SJSA1 (cell line): ENCODE results near the gene FAM20C. TPM values are rescaled to one million over a fixed set of nuclear protein-coding genes. Genes with fewer than 3 reads are reported as not detected.
A peak's percentile ranks its signal among the peaks of the same experiment; 100 is the strongest.

Experiments used
- DNase-seq, 2 experiments: peaks; one replicate each; pipeline ENCODE4 v3.0.0-alpha.2; 2015 to 2020; ENCODE audit warnings: low spot score in 2 of 2, low read depth in 1 of 2
- H3K27ac ChIP-seq: fragments of 250-450 bp; sonication (Bioruptor Pico); 2 replicates; pipeline ENCODE4 v1.5.1; 2020; ENCODE audit warnings: mild to moderate bottlenecking, moderate library complexity
- H3K27me3 ChIP-seq: fragments of 250-450 bp; sonication (Bioruptor Pico); replicated peaks from 2 replicates; pipeline ENCODE4 v1.5.1; 2020; ENCODE audit warnings: mild to moderate bottlenecking, moderate library complexity
- H3K36me3 ChIP-seq: fragments of 250-450 bp; sonication (Bioruptor Pico); 2 replicates; pipeline ENCODE4 v1.5.1; 2020; ENCODE audit warnings: mild to moderate bottlenecking
- H3K4me1 ChIP-seq: fragments of 250-450 bp; sonication (Bioruptor Pico); replicated peaks from 2 replicates; pipeline ENCODE4 v1.6.1; 2021; ENCODE audit warnings: mild to moderate bottlenecking
- H3K4me3 ChIP-seq: fragments of 250-450 bp; sonication (Bioruptor Pico); 2 replicates; pipeline ENCODE4 v1.5.1; 2020; ENCODE audit warnings: mild to moderate bottlenecking
- H3K9me3 ChIP-seq: fragments of 250-450 bp; sonication (Bioruptor Pico); replicated peaks from 2 replicates; pipeline ENCODE4 v1.5.1; 2020; ENCODE audit warnings: mild to moderate bottlenecking
- total RNA-seq: library from RNA; depleted of rRNA; stranded (reverse); fragments of >200 nt; shearing (Covaris generic); gene quantifications from 2 replicates; pipeline ENCODE4 v1.2.3, GENCODE V29; 2014; rRNA removed

The FAM20C gene
- 0.18 and 2.0 TPM in 2 replicates for total RNA-seq

- no peak for DNase-seq
- Histone ChIP-seq H3K36me3 (no peaks in the 10 kb centered on the region), H3K4me1 (peaks cover 5% of the 10 kb centered on the region), H3K4me3 (peak within 1 kb of the TSS; percentile 16; the same call in 1 of the 2 replicates), H3K27ac (no peak within 1 kb of the TSS), H3K27me3 (peaks cover 56% of the 10 kb centered on the region), H3K9me3 (peaks cover 3% of the 10 kb centered on the region; the same call in 1 of the 2 replicates)
Measured at GRCh38 chr7:191981-192649, at the start of gene FAM20C. Gene FAM20C, plus strand, starts transcription at chr7:192571. Its CDS starts 629 bp downstream, at chr7:193200.

- Histone ChIP-seq H3K36me3 (0 out of 2 replicates have a peak, but pooled peaks cover 3% of the 10 kb centered on the region), H3K4me3 (no peak overlapping the region), H3K4me1 (no peaks in the 10 kb centered on the region), H3K9me3 (no peaks in the 10 kb centered on the region), H3K27ac (no peak overlapping the region), H3K27me3 (no peaks in the 10 kb centered on the region)
- DNase-seq = no peak
Measured at GRCh38 chr7:143145-143751, 49.1 kb upstream of the FAM20C start.

- Histone ChIP-seq H3K27me3 (no peaks in the 10 kb centered on the region), H3K4me1 (no peaks in the 10 kb centered on the region), H3K4me3 (no peak overlapping the region), H3K36me3 (0 out of 2 replicates have a peak, but pooled peaks cover 3% of the 10 kb centered on the region), H3K9me3 (no peaks in the 10 kb centered on the region), H3K27ac (no peak overlapping the region)
- DNase-seq = no peak
Measured at GRCh38 chr7:143811-144453, 48.4 kb upstream of the FAM20C start.

- Histone ChIP-seq H3K4me3 (no peak overlapping the region), H3K27me3 (no peaks in the 10 kb centered on the region), H3K36me3 (0 out of 2 replicates have a peak, but pooled peaks cover 3% of the 10 kb centered on the region), H3K27ac (no peak overlapping the region), H3K9me3 (no peaks in the 10 kb centered on the region), H3K4me1 (peaks cover under 1% of the 10 kb centered on the region)
- DNase-seq = no peak
Measured at GRCh38 chr7:144454-144826, 47.9 kb upstream of the FAM20C start.

- Histone ChIP-seq H3K27ac (no peak overlapping the region), H3K36me3 (0 out of 2 replicates have a peak, but pooled peaks cover 3% of the 10 kb centered on the region), H3K27me3 (no peaks in the 10 kb centered on the region), H3K9me3 (no peaks in the 10 kb centered on the region), H3K4me1 (peaks cover 6% of the 10 kb centered on the region), H3K4me3 (no peak overlapping the region)
- DNase-seq = no peak
Measured at GRCh38 chr7:145863-146262, 46.5 kb upstream of the FAM20C start.

- H3K4me3 ChIP-seq = peak overlapping the region; percentile 40
- no peaks in the 10 kb centered on the region for H3K27me3 ChIP-seq
- peak overlapping the region; percentile 40 for H3K27ac ChIP-seq
- H3K4me1 ChIP-seq = peaks cover 6% of the 10 kb centered on the region
- DNase-seq = no peak
- H3K9me3 ChIP-seq = no peaks in the 10 kb centered on the region
- H3K36me3 ChIP-seq = 0 out of 2 replicates have a peak, but pooled peaks cover 3% of the 10 kb centered on the region
Measured at GRCh38 chr7:148543-148931, 43.8 kb upstream of the FAM20C start.

- Histone ChIP-seq H3K27me3 (no peaks in the 10 kb centered on the region), H3K9me3 (no peaks in the 10 kb centered on the region), H3K36me3 (0 out of 2 replicates have a peak, but pooled peaks cover 3% of the 10 kb centered on the region), H3K27ac (peak overlapping the region; percentile 40), H3K4me1 (peaks cover 6% of the 10 kb centered on the region), H3K4me3 (peak overlapping the region; percentile 40)
- peak; percentile 98 for DNase-seq
Measured at GRCh38 chr7:148932-149790, 43.2 kb upstream of the FAM20C start.

GRCh38 chr7:149791-150636 lies 42.4 kb upstream of the FAM20C start:
- H3K27me3 ChIP-seq = no peaks in the 10 kb centered on the region
- H3K27ac ChIP-seq = peak overlapping the region; percentile 40; the same call in 1 of the 2 replicates
- no peak for DNase-seq
- peak overlapping the region; percentile 40 for H3K4me3 ChIP-seq
- 0 out of 2 replicates have a peak, but pooled peaks cover 3% of the 10 kb centered on the region for H3K36me3 ChIP-seq
- H3K4me1 ChIP-seq = peaks cover 6% of the 10 kb centered on the region
- no peaks in the 10 kb centered on the region for H3K9me3 ChIP-seq

GRCh38 chr7:150811-151221 lies 41.6 kb upstream of the FAM20C start:
- peaks cover 6% of the 10 kb centered on the region for H3K4me1 ChIP-seq
- H3K4me3 ChIP-seq = no peak overlapping the region
- no peaks in the 10 kb centered on the region for H3K27me3 ChIP-seq
- no peak for DNase-seq
- 0 out of 2 replicates have a peak, but pooled peaks cover 3% of the 10 kb centered on the region for H3K36me3 ChIP-seq
- H3K9me3 ChIP-seq = no peaks in the 10 kb centered on the region
- no peak overlapping the region for H3K27ac ChIP-seq

- Histone ChIP-seq H3K9me3 (no peaks in the 10 kb centered on the region), H3K27ac (no peak overlapping the region), H3K4me3 (no peak overlapping the region), H3K4me1 (peaks cover 6% of the 10 kb centered on the region), H3K36me3 (0 out of 2 replicates have a peak, but pooled peaks cover 3% of the 10 kb centered on the region), H3K27me3 (no peaks in the 10 kb centered on the region)
- DNase-seq = no peak
Measured at GRCh38 chr7:151346-152050, 40.9 kb upstream of the FAM20C start.

- Histone ChIP-seq H3K9me3 (no peaks in the 10 kb centered on the region), H3K27ac (no peak overlapping the region), H3K4me3 (no peak overlapping the region), H3K4me1 (peaks cover 6% of the 10 kb centered on the region), H3K36me3 (0 out of 2 replicates have a peak, but pooled peaks cover under 1% of the 10 kb centered on the region), H3K27me3 (no peaks in the 10 kb centered on the region)
- no peak for DNase-seq
Measured at GRCh38 chr7:152702-153391, 39.5 kb upstream of the FAM20C start.

GRCh38 chr7:153604-154003 lies 38.8 kb upstream of the FAM20C start:
- Histone ChIP-seq H3K4me3 (no peak overlapping the region), H3K27me3 (no peaks in the 10 kb centered on the region), H3K36me3 (no peaks in the 10 kb centered on the region), H3K27ac (no peak overlapping the region), H3K9me3 (no peaks in the 10 kb centered on the region), H3K4me1 (peaks cover 6% of the 10 kb centered on the region)
- DNase-seq = no peak
